ENCODE results near the gene YIF1A.

DNA sequence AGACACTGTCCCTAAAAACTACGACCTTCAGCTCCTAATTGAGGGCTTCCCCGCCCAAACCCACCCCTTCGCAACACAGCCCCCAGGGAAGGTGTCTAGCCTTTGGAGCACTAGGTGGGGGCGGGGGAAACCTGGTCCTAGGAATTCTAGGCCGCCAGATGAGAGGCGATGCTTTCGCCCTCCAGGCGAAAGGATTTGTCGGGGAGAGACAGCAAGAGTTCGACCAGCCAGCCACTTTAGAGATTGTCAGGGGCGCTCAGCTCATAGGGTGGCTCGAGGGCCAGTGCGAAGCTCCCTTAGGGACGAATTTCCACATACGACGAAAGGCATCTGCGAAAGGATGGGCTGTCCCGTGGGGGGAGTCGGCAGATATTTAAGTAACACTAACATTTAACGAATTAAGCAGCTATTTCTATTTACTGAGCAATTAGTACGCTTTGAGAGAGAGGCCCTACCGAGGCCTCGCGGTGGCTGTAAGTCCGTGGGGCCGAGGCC, 22.6 kb upstream of the YIF1A start:
- TF ChIP-seq, protein P1, sequence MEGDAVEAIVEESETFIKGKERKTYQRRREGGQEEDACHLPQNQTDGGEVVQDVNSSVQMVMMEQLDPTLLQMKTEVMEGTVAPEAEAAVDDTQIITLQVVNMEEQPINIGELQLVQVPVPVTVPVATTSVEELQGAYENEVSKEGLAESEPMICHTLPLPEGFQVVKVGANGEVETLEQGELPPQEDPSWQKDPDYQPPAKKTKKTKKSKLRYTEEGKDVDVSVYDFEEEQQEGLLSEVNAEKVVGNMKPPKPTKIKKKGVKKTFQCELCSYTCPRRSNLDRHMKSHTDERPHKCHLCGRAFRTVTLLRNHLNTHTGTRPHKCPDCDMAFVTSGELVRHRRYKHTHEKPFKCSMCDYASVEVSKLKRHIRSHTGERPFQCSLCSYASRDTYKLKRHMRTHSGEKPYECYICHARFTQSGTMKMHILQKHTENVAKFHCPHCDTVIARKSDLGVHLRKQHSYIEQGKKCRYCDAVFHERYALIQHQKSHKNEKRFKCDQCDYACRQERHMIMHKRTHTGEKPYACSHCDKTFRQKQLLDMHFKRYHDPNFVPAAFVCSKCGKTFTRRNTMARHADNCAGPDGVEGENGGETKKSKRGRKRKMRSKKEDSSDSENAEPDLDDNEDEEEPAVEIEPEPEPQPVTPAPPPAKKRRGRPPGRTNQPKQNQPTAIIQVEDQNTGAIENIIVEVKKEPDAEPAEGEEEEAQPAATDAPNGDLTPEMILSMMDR (IDR thresholded peaks at IDR 0.05) = peak in 1 of 5 experiments; percentile 87
- no peak for TF ChIP-seq POLR2A (IDR thresholded peaks at IDR 0.05)

Data from transverse colon (tissue), 3 donors.